Mesothelial cell of epicardium (in vitro differentiated cells): Measurements from ENCODE around the gene DGKI. TPM values are rescaled to one million over a fixed set of nuclear protein-coding genes. Genes with fewer than 3 reads are reported as not detected.

ENCODE experiments used
- DNase-seq, 2 experiments: peaks; one replicate each; pipeline ENCODE4 v3.0.0; 2021; ENCODE audit warnings: low spot score in 2 of 2; ENCODE audit not compliant: unreplicated experiment in 2 of 2
- H3K27ac Mint-ChIP-seq: 2 replicates; pipeline ENCODE4 v1.8.0; 2021; ENCODE audit warnings: mixed read lengths
- H3K27me3 Mint-ChIP-seq: 2 replicates; pipeline ENCODE4 v1.8.0; 2021; ENCODE audit warnings: low read depth, mixed read lengths
- H3K36me3 Mint-ChIP-seq: 2 replicates; pipeline ENCODE4 v1.8.0; 2021; ENCODE audit warnings: mixed read lengths
- H3K4me1 Mint-ChIP-seq: 2 replicates; pipeline ENCODE4 v1.8.0; 2021; ENCODE audit warnings: mixed read lengths
- H3K4me3 Mint-ChIP-seq: 2 replicates; pipeline ENCODE4 v1.8.0; 2021; ENCODE audit warnings: mild to moderate bottlenecking, moderate library complexity, mixed read lengths
- H3K9me3 Mint-ChIP-seq: 2 replicates; pipeline ENCODE4 v1.8.0; 2021; ENCODE audit warnings: mixed read lengths
- CTCF ChIP-seq: fragments of 200-600 bp; sonication (generic); IDR thresholded peaks from one replicate; pipeline ENCODE4 v1.5.0; 2021; ENCODE audit warnings: antibody characterized with exemption; ENCODE audit not compliant: unreplicated experiment
- total RNA-seq: library from RNA; stranded (reverse); gene quantifications from 3 replicates; pipeline ENCODE4 v1.2.1, GENCODE V29; 2021

DGKI gene
- total RNA-seq, 1 donor from 2014 or later: 2.0 TPM

GRCh38 chr7:137860542-137860941, 13.8 kb upstream of the DGKI start:
- Mint-ChIP-seq H3K36me3 (peaks cover 24% of the 10 kb centered on the region), H3K4me3 (no peak overlapping the region), H3K27me3 (no peaks in the 10 kb centered on the region), H3K27ac (no peak overlapping the region), H3K4me1 (no peaks in the 10 kb centered on the region), H3K9me3 (peaks cover 4% of the 10 kb centered on the region)
- TF ChIP-seq CTCF: no peak
- DNase-seq: no peak

- TF ChIP-seq CTCF: no peak
- Mint-ChIP-seq H3K4me1 (no peaks in the 10 kb centered on the region), H3K36me3 (peaks cover 1% of the 10 kb centered on the region), H3K9me3 (no peaks in the 10 kb centered on the region), H3K27me3 (peaks cover 12% of the 10 kb centered on the region), H3K4me3 (no peak overlapping the region), H3K27ac (no peak overlapping the region)
- no peak for DNase-seq
These were observed 6.3 kb upstream of the DGKI start for GRCh38 chr7:137853053-137853452.

GRCh38 chr7:137852108-137852507, 5.3 kb upstream of the DGKI start:
- Mint-ChIP-seq H3K9me3 (no peaks in the 10 kb centered on the region), H3K4me3 (no peak overlapping the region), H3K36me3 (peaks cover 1% of the 10 kb centered on the region), H3K27me3 (peaks cover 21% of the 10 kb centered on the region), H3K4me1 (no peaks in the 10 kb centered on the region), H3K27ac (no peak overlapping the region)
- TF ChIP-seq CTCF: no peak
- no peak for DNase-seq

- H3K27me3 Mint-ChIP-seq: peaks cover 26% of the 10 kb centered on the region
- H3K36me3 Mint-ChIP-seq: peaks cover 1% of the 10 kb centered on the region
- H3K27ac Mint-ChIP-seq: no peak overlapping the region
- no peaks in the 10 kb centered on the region for H3K4me1 Mint-ChIP-seq
- H3K9me3 Mint-ChIP-seq: no peaks in the 10 kb centered on the region
- no peak for DNase-seq
- TF ChIP-seq CTCF: no peak
- no peak overlapping the region for H3K4me3 Mint-ChIP-seq
These were observed 4.5 kb upstream of the DGKI start for GRCh38 chr7:137850972-137851945.

- no peaks in the 10 kb centered on the region for H3K9me3 Mint-ChIP-seq
- DNase-seq: no peak
- peaks cover 33% of the 10 kb centered on the region for H3K27me3 Mint-ChIP-seq
- no peak overlapping the region for H3K27ac Mint-ChIP-seq
- no peak for TF ChIP-seq CTCF
- H3K4me3 Mint-ChIP-seq: no peak overlapping the region
- peaks cover 2% of the 10 kb centered on the region for H3K4me1 Mint-ChIP-seq
- H3K36me3 Mint-ChIP-seq: peaks cover 1% of the 10 kb centered on the region
These were observed 3.8 kb upstream of the DGKI start for GRCh38 chr7:137850571-137850970.
